Measurements from ENCODE around the gene MYO7B.

Gene MYO7B

GRCh38 chr2:127627740-127628571 lies 92.5 kb downstream of the MYO7B start:
- no peak for DNase-seq

- DNase-seq: no peak
Measured at GRCh38 chr2:127628767-127629614, 93.5 kb downstream of the MYO7B start.

- DNase-seq: no peak
Measured at GRCh38 chr2:127629637-127630036, 94.2 kb downstream of the MYO7B start.

GRCh38 chr2:127630096-127630863 lies 94.8 kb downstream of the MYO7B start:
- DNase-seq: no peak

GRCh38 chr2:127630864-127631540 lies 95.5 kb downstream of the MYO7B start:
- DNase-seq: no peak

GRCh38 chr2:127631541-127631996 lies 96.1 kb downstream of the MYO7B start:
- DNase-seq: no peak

- DNase-seq: no peak
Measured at GRCh38 chr2:127631997-127632581, 96.6 kb downstream of the MYO7B start.

GRCh38 chr2:127632592-127633489 lies 97.4 kb downstream of the MYO7B start:
- DNase-seq: no peak

GRCh38 chr2:127633556-127634065 lies 98.1 kb downstream of the MYO7B start:
- no peak for DNase-seq

GRCh38 chr2:127634066-127634617 lies 98.7 kb downstream of the MYO7B start:
- no peak for DNase-seq

- no peak for DNase-seq
Measured at GRCh38 chr2:127634626-127635379, 99.3 kb downstream of the MYO7B start.

- DNase-seq: no peak
Measured at GRCh38 chr2:127635380-127636237, 100.1 kb downstream of the MYO7B start.

- DNase-seq: no peak
Measured at GRCh38 chr2:127636248-127637235, 101.1 kb downstream of the MYO7B start.

GRCh38 chr2:127637236-127637630 lies 101.8 kb downstream of the MYO7B start:
- no peak for DNase-seq

- no peak for DNase-seq
Measured at GRCh38 chr2:127637725-127638252, 102.3 kb downstream of the MYO7B start.

- DNase-seq: no peak
Measured at GRCh38 chr2:127638361-127639110, 103.1 kb downstream of the MYO7B start.

Data from NCI-H1105 (cell line).